Upper lobe of left lung (tissue), 4 donors: ENCODE results near the gene FAM78B.

ENCODE experiments used
- EP300 ChIP-seq, 4 donors: sonication (generic); formaldehyde crosslinking; IDR thresholded peaks; one replicate each; pipeline ENCODE4 v1.5.1; 2017; ENCODE audit warnings: antibody characterized with exemption in 4 of 4, control low read depth in 2 of 4
- POLR2A ChIP-seq, 4 donors: fragments of 450-650 bp; IDR thresholded peaks; one replicate each; pipeline ENCODE4 v1.5.1; 2016 to 2017; ENCODE audit warnings: antibody characterized with exemption in 4 of 4, mild to moderate bottlenecking in 2 of 4
- POLR2AphosphoS5 ChIP-seq, 2 donors: sonication (generic); formaldehyde crosslinking; IDR thresholded peaks; one replicate each; pipeline ENCODE4 v1.5.1; 2017; ENCODE audit warnings: antibody characterized with exemption in 2 of 2
- TF ChIP-seq, protein P1 (sequence below), 6 experiments: fragments of 450-650 bp in 4 of 6; fragments of 200-600 bp in 2 of 6; sonication (generic) in 2 of 6; IDR thresholded peaks; one replicate each; pipeline ENCODE4 v1.5.1; 2016 to 2019; ENCODE audit warnings: antibody characterized with exemption in 6 of 6

- TF ChIP-seq POLR2A (IDR thresholded peaks at IDR 0.05) (no peak), POLR2AphosphoS5 (IDR thresholded peaks at IDR 0.05) (no peak), EP300 (IDR thresholded peaks at IDR 0.05) (no peak)
- TF ChIP-seq, protein P1, sequence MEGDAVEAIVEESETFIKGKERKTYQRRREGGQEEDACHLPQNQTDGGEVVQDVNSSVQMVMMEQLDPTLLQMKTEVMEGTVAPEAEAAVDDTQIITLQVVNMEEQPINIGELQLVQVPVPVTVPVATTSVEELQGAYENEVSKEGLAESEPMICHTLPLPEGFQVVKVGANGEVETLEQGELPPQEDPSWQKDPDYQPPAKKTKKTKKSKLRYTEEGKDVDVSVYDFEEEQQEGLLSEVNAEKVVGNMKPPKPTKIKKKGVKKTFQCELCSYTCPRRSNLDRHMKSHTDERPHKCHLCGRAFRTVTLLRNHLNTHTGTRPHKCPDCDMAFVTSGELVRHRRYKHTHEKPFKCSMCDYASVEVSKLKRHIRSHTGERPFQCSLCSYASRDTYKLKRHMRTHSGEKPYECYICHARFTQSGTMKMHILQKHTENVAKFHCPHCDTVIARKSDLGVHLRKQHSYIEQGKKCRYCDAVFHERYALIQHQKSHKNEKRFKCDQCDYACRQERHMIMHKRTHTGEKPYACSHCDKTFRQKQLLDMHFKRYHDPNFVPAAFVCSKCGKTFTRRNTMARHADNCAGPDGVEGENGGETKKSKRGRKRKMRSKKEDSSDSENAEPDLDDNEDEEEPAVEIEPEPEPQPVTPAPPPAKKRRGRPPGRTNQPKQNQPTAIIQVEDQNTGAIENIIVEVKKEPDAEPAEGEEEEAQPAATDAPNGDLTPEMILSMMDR (IDR thresholded peaks at IDR 0.05), result no peak
These were observed 7.3 kb upstream of the FAM78B start for GRCh38 chr1:166174108-166174507.
